Upper lobe of left lung (tissue), 6 donors: ENCODE measurements around the gene RASGRP3. TPM values are rescaled to one million over a fixed set of nuclear protein-coding genes. Genes with fewer than 3 reads are reported as not detected.
A peak's percentile ranks its signal among the peaks of the same experiment; 100 is the strongest.
"Not testable (repeated sequence)": the region's sequence is repeated elsewhere in the genome, so short reads cannot be mapped to it uniquely, and the experiment has no call there.

ENCODE experiments used
- ATAC-seq, 2 donors: fragments of 200-7000 bp; cut with Tn5 transposase; one replicate each; pipeline ENCODE4 v1.9.1; 2022; ENCODE audit warnings: mild to moderate bottlenecking in 2 of 2, moderate library complexity in 2 of 2; ENCODE audit not compliant: low FRiP score in 2 of 2
- DNase-seq, 2 donors: peaks; one replicate each; pipeline ENCODE4 v3.0.0-alpha.2; 2019 to 2020
- H3K27ac ChIP-seq, 4 donors: fragments of 200-600 bp; sonication (generic); one replicate each; pipeline ENCODE4 v1.5.1; 2016 to 2019
- H3K27me3 ChIP-seq, 4 donors: fragments of 200-600 bp; sonication (generic); one replicate each; pipeline ENCODE4 v1.5.1; 2017 to 2019
- H3K36me3 ChIP-seq, 4 donors: fragments of 200-600 bp; sonication (generic); one replicate each; pipeline ENCODE4 v1.5.1; 2016 to 2019
- H3K4me1 ChIP-seq, 4 donors: fragments of 200-600 bp; sonication (generic); one replicate each; pipeline ENCODE4 v1.5.1; 2018 to 2019
- H3K4me3 ChIP-seq, 4 donors: fragments of 200-600 bp; sonication (generic); one replicate each; pipeline ENCODE4 v1.5.1; 2017 to 2019; ENCODE audit warnings: mild to moderate bottlenecking in 2 of 4, moderate library complexity in 1 of 4
- H3K9me3 ChIP-seq, 4 donors: fragments of 200-600 bp; sonication (generic); one replicate each; pipeline ENCODE4 v1.5.1; 2018 to 2019
- EP300 ChIP-seq, 4 donors: sonication (generic); formaldehyde crosslinking; IDR thresholded peaks; one replicate each; pipeline ENCODE4 v1.5.1; 2017; ENCODE audit warnings: antibody characterized with exemption in 4 of 4, control low read depth in 2 of 4
- POLR2A ChIP-seq, 4 donors: fragments of 450-650 bp; IDR thresholded peaks; one replicate each; pipeline ENCODE4 v1.5.1; 2016 to 2017; ENCODE audit warnings: antibody characterized with exemption in 4 of 4, mild to moderate bottlenecking in 2 of 4
- POLR2AphosphoS5 ChIP-seq, 2 donors: sonication (generic); formaldehyde crosslinking; IDR thresholded peaks; one replicate each; pipeline ENCODE4 v1.5.1; 2017; ENCODE audit warnings: antibody characterized with exemption in 2 of 2
- WGBS, 2 donors: methylation state at CpG; one replicate each; pipeline ENCODE4 v1.1.5; 2017 to 2018; 5-methylcytosine and 5-hydroxymethylcytosine counted together
- total RNA-seq, 6 donors: library from RNA; depleted of rRNA in 4 of 6; stranded (reverse); fragments of >200 nt in 4 of 6; gene quantifications; one replicate each; pipeline versions ENCODE4 v1.1.0 to v1.2.1, GENCODE V29; 2016 to 2021
- TF ChIP-seq, protein P1 (sequence below), 6 experiments: fragments of 450-650 bp in 4 of 6; fragments of 200-600 bp in 2 of 6; sonication (generic) in 2 of 6; IDR thresholded peaks; one replicate each; pipeline ENCODE4 v1.5.1; 2016 to 2019; ENCODE audit warnings: antibody characterized with exemption in 6 of 6
- donor health status: DM: no; HTN: no; CAD: no; lungs with moderate emphysema.
- donor health status: DM: no; HTN: yes; CAD: no; lungs with severe emphysema.

Gene RASGRP3
- total RNA-seq, 6 donors from 2014 or later: 7.0 to 34.6 (median 14.1) TPM

DNA sequence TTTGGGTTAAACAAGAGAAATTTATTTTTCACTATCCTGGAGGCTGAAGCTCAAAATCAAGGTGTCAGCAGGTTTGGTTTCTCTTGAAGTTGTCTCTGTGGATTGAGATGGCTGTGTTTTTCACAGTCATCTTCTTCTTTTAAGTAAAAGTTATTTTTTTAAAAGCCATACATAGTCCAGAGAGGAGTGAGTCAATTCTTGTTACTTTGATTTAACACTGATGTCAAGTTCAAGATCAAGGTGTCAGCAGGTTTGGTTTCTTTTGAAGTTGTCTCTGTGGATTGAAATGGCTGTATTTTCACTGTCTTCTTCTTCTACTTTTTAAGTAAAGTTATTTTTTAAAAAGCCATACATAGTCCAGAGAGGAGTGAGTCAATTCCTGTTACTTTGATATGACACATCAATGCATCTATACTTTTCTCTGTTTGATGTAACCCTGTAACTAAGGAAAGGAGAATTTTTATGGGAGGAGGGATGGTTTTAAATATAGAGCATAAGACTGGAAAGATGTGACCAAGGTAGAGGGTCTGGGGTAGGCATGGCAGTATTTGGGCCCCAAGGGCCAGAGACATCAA lies 22.5 kb upstream of the RASGRP3 start:
- DNase-seq (no peak), ATAC-seq (no peak)
- no peaks in the 10 kb centered on the region for H3K36me3 ChIP-seq
- peaks cover 0 to 13% (median 8%) of the 10 kb centered on the region in 4 donors for H3K9me3 ChIP-seq
- no peak overlapping the region for H3K4me3 ChIP-seq
- TF ChIP-seq, protein P1, sequence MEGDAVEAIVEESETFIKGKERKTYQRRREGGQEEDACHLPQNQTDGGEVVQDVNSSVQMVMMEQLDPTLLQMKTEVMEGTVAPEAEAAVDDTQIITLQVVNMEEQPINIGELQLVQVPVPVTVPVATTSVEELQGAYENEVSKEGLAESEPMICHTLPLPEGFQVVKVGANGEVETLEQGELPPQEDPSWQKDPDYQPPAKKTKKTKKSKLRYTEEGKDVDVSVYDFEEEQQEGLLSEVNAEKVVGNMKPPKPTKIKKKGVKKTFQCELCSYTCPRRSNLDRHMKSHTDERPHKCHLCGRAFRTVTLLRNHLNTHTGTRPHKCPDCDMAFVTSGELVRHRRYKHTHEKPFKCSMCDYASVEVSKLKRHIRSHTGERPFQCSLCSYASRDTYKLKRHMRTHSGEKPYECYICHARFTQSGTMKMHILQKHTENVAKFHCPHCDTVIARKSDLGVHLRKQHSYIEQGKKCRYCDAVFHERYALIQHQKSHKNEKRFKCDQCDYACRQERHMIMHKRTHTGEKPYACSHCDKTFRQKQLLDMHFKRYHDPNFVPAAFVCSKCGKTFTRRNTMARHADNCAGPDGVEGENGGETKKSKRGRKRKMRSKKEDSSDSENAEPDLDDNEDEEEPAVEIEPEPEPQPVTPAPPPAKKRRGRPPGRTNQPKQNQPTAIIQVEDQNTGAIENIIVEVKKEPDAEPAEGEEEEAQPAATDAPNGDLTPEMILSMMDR (IDR thresholded peaks at IDR 0.05): no peak
- TF ChIP-seq EP300 (IDR thresholded peaks at IDR 0.05) (no peak), POLR2A (IDR thresholded peaks at IDR 0.05) (no peak)
- H3K27me3 ChIP-seq: no peaks in the 10 kb centered on the region
- no peak overlapping the region for H3K27ac ChIP-seq
- H3K4me1 ChIP-seq: peaks cover 9 to 10% (median 10%) of the 10 kb centered on the region in 4 donors

DNA sequence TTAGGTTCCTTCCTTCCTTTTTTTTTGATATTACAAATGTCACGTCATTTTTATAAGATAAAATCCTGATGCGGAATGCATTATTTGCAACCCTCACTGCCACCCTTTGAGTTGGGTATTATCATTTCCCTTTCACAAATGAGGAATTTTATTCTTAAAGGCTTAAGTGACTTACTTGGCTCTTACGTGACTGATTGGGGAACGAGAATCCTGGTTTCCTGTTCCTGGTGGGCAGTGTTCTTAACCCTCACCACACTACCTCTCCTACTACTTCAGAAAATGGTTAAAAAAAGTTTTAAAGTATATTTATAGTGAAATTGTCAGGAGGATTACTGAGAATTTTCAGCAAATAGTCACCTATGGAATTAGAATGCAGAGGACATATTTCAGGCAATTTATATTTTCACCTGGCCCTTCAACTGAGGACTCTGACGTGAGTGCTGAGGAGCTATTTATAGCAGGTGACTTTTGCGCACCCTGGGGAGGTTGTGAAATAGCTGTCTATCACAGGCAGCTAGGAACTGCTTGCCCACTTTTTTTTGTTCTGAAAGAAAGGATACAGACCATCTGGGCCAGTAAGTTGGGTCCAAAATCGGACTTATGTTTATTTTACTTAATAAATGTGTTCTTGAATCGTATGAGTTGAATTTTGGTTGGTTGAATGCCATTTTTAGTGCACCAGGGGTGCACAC lies 18.7 kb upstream of the RASGRP3 start:
- no peak for TF ChIP-seq POLR2AphosphoS5 (IDR thresholded peaks at IDR 0.05)
- TF ChIP-seq EP300 (IDR thresholded peaks at IDR 0.05): no peak
- TF ChIP-seq, protein P1 (IDR thresholded peaks at IDR 0.05): no peak
- no peak for TF ChIP-seq POLR2A (IDR thresholded peaks at IDR 0.05)
- H3K9me3 ChIP-seq: peaks cover 0 to under 1% (median 0%) of the 10 kb centered on the region in 4 donors
- H3K4me3 ChIP-seq: peak overlapping the region in 2 of 4 donors; percentile 4 to 9
- no peaks in the 10 kb centered on the region for H3K36me3 ChIP-seq
- peaks cover 9 to 10% (median 10%) of the 10 kb centered on the region in 4 donors for H3K4me1 ChIP-seq
- WGBS, 2 donors: 15 to 19% methylated on average over 8 of the region's 8 CpGs
- DNase-seq: peak in 1 of 2 donors; percentile 63
- peak overlapping the region in 3 of 4 donors; percentile 14 to 35 (median 35) for H3K27ac ChIP-seq
- H3K27me3 ChIP-seq: no peaks in the 10 kb centered on the region
- ATAC-seq: no peak

DNA sequence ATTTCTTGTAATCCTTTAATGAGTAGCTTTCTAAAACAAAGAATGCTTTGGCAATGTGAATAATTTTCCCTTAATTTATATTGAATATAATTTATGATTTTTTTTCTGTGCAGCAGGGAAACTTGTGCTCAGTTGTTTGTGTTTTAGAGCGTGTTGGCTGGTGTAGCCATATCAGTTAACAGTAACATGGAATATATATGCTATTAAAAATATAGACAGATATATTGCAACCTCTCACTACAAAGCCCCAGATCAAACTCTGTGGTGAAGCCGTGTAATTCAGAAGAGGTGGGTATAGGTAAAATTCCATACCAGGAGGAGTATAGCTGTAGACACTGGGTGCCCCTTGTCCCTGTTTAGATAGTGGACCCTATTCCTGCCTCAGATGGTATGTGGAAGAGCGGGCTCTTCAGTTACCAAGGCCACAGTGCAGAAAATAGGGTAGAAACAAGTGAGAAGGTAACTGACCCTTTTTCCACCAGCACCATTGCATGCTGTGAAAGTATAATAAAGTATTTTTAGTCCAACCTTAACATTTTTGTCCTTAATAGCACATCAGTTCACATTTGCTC lies 18.1 kb upstream of the RASGRP3 start:
- TF ChIP-seq POLR2AphosphoS5 (IDR thresholded peaks at IDR 0.05): no peak
- TF ChIP-seq POLR2A (IDR thresholded peaks at IDR 0.05): no peak
- ATAC-seq (no peak), DNase-seq (no peak)
- Histone ChIP-seq H3K9me3 (no peaks in the 10 kb centered on the region), H3K36me3 (no peaks in the 10 kb centered on the region), H3K27me3 (no peaks in the 10 kb centered on the region), H3K27ac (peak overlapping the region in 1 of 4 donors; percentile 35), H3K4me3 (peak overlapping the region in 1 of 4 donors; percentile 9), H3K4me1 (peaks cover 9 to 10% (median 10%) of the 10 kb centered on the region in 4 donors)
- WGBS, 2 donors: 76 to 87% methylated on average over 3 of the region's 3 CpGs

DNA sequence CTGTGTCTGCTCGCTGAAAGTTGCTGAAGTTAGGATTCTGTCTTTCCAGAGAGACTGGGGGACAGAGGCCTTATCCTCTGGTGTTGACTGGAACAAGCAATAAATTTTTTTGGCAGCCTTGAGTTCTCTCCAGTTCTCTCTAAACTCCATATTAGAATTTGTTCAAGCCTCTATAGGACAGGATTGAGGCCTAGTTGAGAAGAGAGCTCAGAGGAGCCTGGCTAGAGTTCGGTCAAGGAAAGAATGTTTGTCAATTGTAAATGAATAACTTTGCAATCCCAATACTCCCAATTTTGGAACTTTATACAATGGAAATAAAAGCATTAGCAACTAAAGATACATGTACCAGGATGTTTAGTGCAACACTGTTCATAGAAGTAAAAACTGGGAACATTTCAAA lies 16.7 kb upstream of the RASGRP3 start:
- Histone ChIP-seq H3K9me3 (no peaks in the 10 kb centered on the region), H3K4me1 (peaks cover 9 to 10% (median 10%) of the 10 kb centered on the region in 4 donors), H3K36me3 (no peaks in the 10 kb centered on the region), H3K4me3 (no peak overlapping the region), H3K27ac (no peak overlapping the region), H3K27me3 (no peaks in the 10 kb centered on the region)
- DNase-seq (no peak), ATAC-seq (no peak)
- WGBS, 2 donors: 83 to 91% methylated on average over 2 of the region's 2 CpGs
- TF ChIP-seq POLR2AphosphoS5 (IDR thresholded peaks at IDR 0.05): no peak
- TF ChIP-seq POLR2A (IDR thresholded peaks at IDR 0.05): no peak
- TF ChIP-seq, protein P1 (IDR thresholded peaks at IDR 0.05): no peak
- no peak for TF ChIP-seq EP300 (IDR thresholded peaks at IDR 0.05)

DNA sequence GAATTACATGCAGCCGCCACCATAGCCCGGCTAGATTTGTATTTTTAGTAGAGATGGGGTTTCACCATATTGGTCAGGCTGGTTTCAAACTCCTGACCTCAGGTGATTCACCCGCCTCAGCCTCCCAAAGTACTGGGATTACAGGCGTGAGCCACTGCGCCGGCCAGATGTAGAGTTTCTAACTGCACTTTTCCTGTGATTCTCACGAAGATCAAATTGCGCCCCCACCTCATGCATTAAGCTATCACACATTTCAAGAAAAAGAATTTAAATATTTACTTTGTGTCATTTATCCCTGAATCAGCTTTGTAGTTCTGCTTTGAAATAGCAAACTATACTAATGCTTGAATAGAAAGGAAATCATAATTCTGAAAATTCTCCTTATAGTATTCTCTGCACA lies 13.9 kb upstream of the RASGRP3 start:
- WGBS, 2 donors: 84 to 89% methylated on average over 8 of the region's 8 CpGs
- H3K4me1 ChIP-seq: peaks cover 6 to 10% (median 9%) of the 10 kb centered on the region in 4 donors
- not testable (repeated sequence) for DNase-seq, H3K27ac ChIP-seq, H3K9me3 ChIP-seq, H3K4me3 ChIP-seq, H3K27me3 ChIP-seq, H3K36me3 ChIP-seq, ATAC-seq
